Liver (tissue), 3 donors: ENCODE data around the gene TRUB2.

Experiments
- CTCF ChIP-seq: fragments of 150-350 bp; IDR thresholded peaks from 2 replicates; pipeline ENCODE4 v1.5.1; 2017; ENCODE audit warnings: improper control_type of control experiment, low read depth, low read length; ENCODE audit not compliant: missing input control
- GABPA ChIP-seq, 2 donors: IDR thresholded peaks in 1 of 2; conservative IDR thresholded peaks in 1 of 2; 2 replicates each; pipeline ENCODE4 v1.6.1; 2016; ENCODE audit warnings: antibody characterized with exemption in 2 of 2, mild to moderate bottlenecking in 1 of 2, moderate library complexity in 1 of 2
- HNF4A ChIP-seq, 2 donors: conservative IDR thresholded peaks; 2 replicates each; pipeline ENCODE4 v1.6.1; 2016; ENCODE audit warnings: antibody characterized with exemption in 2 of 2, mild to moderate bottlenecking in 2 of 2
- JUND ChIP-seq, 2 donors: IDR thresholded peaks; 2 replicates each; pipeline ENCODE4 v1.6.1; 2016; ENCODE audit warnings: antibody characterized with exemption in 2 of 2
- MAX ChIP-seq: IDR thresholded peaks from 2 replicates; pipeline ENCODE4 v1.6.1; 2016; ENCODE audit warnings: antibody characterized with exemption
- RAD21 ChIP-seq, 2 donors: IDR thresholded peaks; 2 replicates each; pipeline ENCODE4 v1.6.1; 2016; ENCODE audit warnings: antibody characterized with exemption in 2 of 2, mild to moderate bottlenecking in 2 of 2
- RXRA ChIP-seq, 2 donors: IDR thresholded peaks; 2 replicates each; pipeline ENCODE4 v1.6.1; 2017 to 2018; ENCODE audit warnings: antibody characterized with exemption in 2 of 2, mild to moderate bottlenecking in 1 of 2
- YY1 ChIP-seq: IDR thresholded peaks from 2 replicates; pipeline ENCODE4 v1.6.1; 2016; ENCODE audit warnings: antibody characterized with exemption, mild to moderate bottlenecking
- donor health status: healthy.
- donor health status: healthy.

GRCh38 chr9:128258326-128258725 is 63.9 kb downstream of the TRUB2 start:
- TF ChIP-seq CTCF (no peak), GABPA (IDR thresholded peaks at IDR 0.05 in 1 of 2, conservative IDR thresholded peaks at IDR 0.05 in 1 of 2) (no peak), YY1 (no peak), MAX (no peak), JUND (IDR thresholded peaks at IDR 0.05) (no peak), RXRA (IDR thresholded peaks at IDR 0.05) (no peak), RAD21 (IDR thresholded peaks at IDR 0.05) (no peak), HNF4A (conservative IDR thresholded peaks at IDR 0.05) (no peak)
